Measurements from ENCODE around the gene EFNB1.

DNA sequence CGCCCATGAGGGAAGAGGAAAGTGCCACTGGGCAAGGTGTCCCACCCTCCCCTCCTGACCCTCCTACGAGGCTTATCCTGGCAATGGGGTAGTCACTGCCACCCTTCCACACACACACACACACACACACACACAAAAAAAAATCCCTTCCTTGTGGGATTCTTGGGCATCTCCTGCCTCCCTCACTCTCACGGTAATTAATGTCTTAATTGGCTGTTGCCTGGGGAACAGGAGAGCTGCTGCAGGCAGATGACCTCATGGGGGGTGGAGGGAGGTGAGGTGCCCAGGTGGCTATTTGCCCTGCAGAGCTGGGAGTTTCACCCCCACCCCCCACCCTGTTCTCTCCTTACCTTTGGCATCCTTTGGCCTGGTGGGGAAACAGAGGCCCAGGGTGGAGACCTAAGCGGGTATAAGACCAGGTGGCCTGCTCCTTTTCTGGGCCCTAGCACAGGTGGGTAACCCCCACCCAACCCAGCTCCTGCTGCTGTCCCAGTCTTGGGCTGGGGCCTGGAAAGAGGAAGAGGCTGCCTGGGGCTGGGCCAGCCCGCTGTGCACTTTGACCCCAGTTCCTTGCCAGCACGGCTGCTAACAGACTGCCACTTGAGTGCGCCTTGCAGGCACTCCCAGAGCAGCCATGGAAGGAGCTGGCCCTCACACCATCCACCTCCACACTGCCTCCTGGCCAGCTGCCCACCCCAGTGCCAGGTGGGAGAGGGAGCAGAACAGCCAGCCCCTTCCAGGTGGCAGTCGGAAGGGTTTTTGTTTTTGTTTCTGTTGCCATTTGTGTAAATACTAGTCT, 12.6 kb downstream of the EFNB1 start:
- TF ChIP-seq, protein P1, sequence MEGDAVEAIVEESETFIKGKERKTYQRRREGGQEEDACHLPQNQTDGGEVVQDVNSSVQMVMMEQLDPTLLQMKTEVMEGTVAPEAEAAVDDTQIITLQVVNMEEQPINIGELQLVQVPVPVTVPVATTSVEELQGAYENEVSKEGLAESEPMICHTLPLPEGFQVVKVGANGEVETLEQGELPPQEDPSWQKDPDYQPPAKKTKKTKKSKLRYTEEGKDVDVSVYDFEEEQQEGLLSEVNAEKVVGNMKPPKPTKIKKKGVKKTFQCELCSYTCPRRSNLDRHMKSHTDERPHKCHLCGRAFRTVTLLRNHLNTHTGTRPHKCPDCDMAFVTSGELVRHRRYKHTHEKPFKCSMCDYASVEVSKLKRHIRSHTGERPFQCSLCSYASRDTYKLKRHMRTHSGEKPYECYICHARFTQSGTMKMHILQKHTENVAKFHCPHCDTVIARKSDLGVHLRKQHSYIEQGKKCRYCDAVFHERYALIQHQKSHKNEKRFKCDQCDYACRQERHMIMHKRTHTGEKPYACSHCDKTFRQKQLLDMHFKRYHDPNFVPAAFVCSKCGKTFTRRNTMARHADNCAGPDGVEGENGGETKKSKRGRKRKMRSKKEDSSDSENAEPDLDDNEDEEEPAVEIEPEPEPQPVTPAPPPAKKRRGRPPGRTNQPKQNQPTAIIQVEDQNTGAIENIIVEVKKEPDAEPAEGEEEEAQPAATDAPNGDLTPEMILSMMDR (IDR thresholded peaks at IDR 0.05) = no peak
- TF ChIP-seq POLR2A (IDR thresholded peaks at IDR 0.05) (no peak), EP300 (IDR thresholded peaks at IDR 0.05) (no peak)

All from ovary (tissue), 3 donors.